Natural killer cell (primary cell): Measurements from ENCODE around the gene SSUH2. TPM values are rescaled to one million over a fixed set of nuclear protein-coding genes. Genes with fewer than 3 reads are reported as not detected.

Experiments
- ATAC-seq, 3 donors: fragments of 150-1000 bp in 2 of 3; fragments of 200-7000 bp in 1 of 3; cut with Tn5 transposase; 1 replicate in 1 of 3; 2 replicates in 2 of 3; pipeline ENCODE4 v1.10.0; 2021; ENCODE audit warnings: mild to moderate bottlenecking in 2 of 3, moderate library complexity in 2 of 3
- DNase-seq, 2 donors: peaks; one replicate each; pipeline versions ENCODE4 v3.0.0 to v3.0.0-alpha.2; 2013 to 2021; ENCODE audit warnings: mixed read lengths in 1 of 2
- H3K27ac ChIP-seq: one replicate; pipeline ENCODE4 v1.5.1; 2013; ENCODE audit warnings: mild to moderate bottlenecking, low read length
- H3K27me3 ChIP-seq: one replicate; pipeline ENCODE4 v1.6.1; 2013; ENCODE audit warnings: low read length; ENCODE audit not compliant: control insufficient read depth, insufficient read depth
- H3K36me3 ChIP-seq: one replicate; pipeline ENCODE4 v1.6.1; 2013; ENCODE audit warnings: low read length; ENCODE audit not compliant: control insufficient read depth, insufficient read depth
- H3K4me1 ChIP-seq: one replicate; pipeline ENCODE4 v1.6.1; 2013; ENCODE audit warnings: low read length; ENCODE audit not compliant: control insufficient read depth, insufficient read depth
- H3K4me3 ChIP-seq: one replicate; pipeline ENCODE4 v1.5.1; 2013; ENCODE audit warnings: low read length
- H3K9me3 ChIP-seq: one replicate; pipeline ENCODE4 v1.6.1; 2013; ENCODE audit warnings: low read length; ENCODE audit not compliant: control insufficient read depth, insufficient read depth
- H3K27ac Mint-ChIP-seq, 2 donors: one replicate each; pipeline ENCODE4 v1.8.0; 2022; ENCODE audit warnings: mild to moderate bottlenecking in 2 of 2, mixed read lengths in 2 of 2, moderate library complexity in 1 of 2
- H3K27me3 Mint-ChIP-seq, 2 donors: one replicate each; pipeline ENCODE4 v1.8.0; 2022; ENCODE audit warnings: low read depth in 2 of 2, mixed read lengths in 2 of 2
- H3K36me3 Mint-ChIP-seq: one replicate; pipeline ENCODE4 v1.8.0; 2022; ENCODE audit warnings: mixed read lengths
- H3K4me1 Mint-ChIP-seq, 2 donors: one replicate each; pipeline ENCODE4 v1.8.0; 2022; ENCODE audit warnings: mixed read lengths in 2 of 2
- H3K4me3 Mint-ChIP-seq: one replicate; pipeline ENCODE4 v1.8.0; 2022; ENCODE audit warnings: mild to moderate bottlenecking, moderate library complexity, mixed read lengths
- H3K9me3 Mint-ChIP-seq, 2 donors: one replicate each; pipeline ENCODE4 v1.8.0; 2022; ENCODE audit warnings: mixed read lengths in 2 of 2
- WGBS: methylation state at CpG from one replicate; pipeline ENCODE4 v1.1.7; 2013; ENCODE audit warnings: missing lambda C conversion rate; ENCODE audit not compliant: insufficient coverage; 5-methylcytosine and 5-hydroxymethylcytosine counted together
- intact Hi-C: fragments of 100-400 bp; cut with micrococcal nuclease; formaldehyde crosslinking; loops from one replicate; pipeline ENCODE4 v1.14.2; 2022
- total RNA-seq, 4 donors: library from RNA; stranded (reverse); fragments of 120-200 nt in 1 of 4; gene quantifications; one replicate each; pipeline versions ENCODE4 v1.2.3 to v1.2.4, GENCODE V29; 2013 to 2022
- TF ChIP-seq, protein P1 (sequence below): fragments of 200-600 bp; IDR thresholded peaks from one replicate; pipeline ENCODE4 v1.8.0; 2022; ENCODE audit warnings: antibody characterized with exemption

The SSUH2 gene
- total RNA-seq, 3 donors from 2014 or later (not counting 1 experiment from before 2014, with no cell fraction given), result not detected

DNA sequence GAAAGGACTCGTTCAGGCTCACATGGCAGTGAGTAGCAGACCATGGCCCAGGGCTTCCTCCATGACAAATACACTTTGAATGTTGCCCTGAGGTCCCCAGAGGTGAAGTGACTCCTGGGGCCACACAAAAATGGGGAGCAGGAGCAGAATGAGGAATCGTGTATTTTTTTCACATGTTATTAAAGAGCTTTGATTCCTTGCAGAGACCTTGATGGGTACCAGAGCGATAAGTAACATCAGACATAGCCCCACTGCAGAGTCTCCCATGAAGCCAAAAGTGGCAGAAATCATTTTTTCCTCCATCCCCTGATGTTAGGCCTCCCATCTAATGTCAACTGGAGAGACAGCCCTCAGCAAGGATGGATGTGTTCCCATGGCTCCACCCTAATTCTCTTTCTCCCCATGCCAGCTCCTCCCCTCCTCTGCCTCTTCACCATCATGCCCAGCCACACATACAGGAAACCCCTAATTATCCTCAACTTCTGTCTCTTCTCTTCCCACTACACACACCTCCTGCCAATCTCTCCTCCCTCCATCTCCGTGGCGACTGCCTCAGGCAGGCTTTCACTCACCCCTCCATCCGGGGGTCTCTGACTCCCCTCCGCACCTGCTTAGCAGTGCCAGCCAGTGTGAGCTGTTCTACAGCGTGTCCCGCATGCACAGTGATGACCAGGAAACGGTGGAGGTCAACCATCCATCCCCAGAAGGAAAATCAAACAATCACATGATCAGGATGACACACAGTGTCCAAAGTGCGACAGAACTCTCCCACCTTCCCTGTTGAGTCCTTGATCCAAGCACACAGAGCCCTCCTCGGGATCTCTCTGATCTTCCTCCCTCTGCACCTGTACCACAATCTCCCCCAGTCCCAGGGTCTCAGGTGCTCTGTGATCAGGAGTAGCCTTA is 7.1 kb upstream of the SSUH2 start:
- no peaks in the 10 kb centered on the region for H3K9me3 Mint-ChIP-seq
- DNase-seq (no peak), ATAC-seq (no peak)
- Histone ChIP-seq H3K27me3 (no peaks in the 10 kb centered on the region), H3K4me3 (no peak overlapping the region), H3K4me1 (no peaks in the 10 kb centered on the region), H3K27ac (no peak overlapping the region), H3K36me3 (no peaks in the 10 kb centered on the region), H3K9me3 (no peaks in the 10 kb centered on the region)
- H3K4me1 Mint-ChIP-seq, result no peaks in the 10 kb centered on the region
- H3K27ac Mint-ChIP-seq, result no peak overlapping the region
- H3K36me3 Mint-ChIP-seq, result no peaks in the 10 kb centered on the region
- no peaks in the 10 kb centered on the region for H3K27me3 Mint-ChIP-seq
- no peak overlapping the region for H3K4me3 Mint-ChIP-seq
- TF ChIP-seq, protein P1, sequence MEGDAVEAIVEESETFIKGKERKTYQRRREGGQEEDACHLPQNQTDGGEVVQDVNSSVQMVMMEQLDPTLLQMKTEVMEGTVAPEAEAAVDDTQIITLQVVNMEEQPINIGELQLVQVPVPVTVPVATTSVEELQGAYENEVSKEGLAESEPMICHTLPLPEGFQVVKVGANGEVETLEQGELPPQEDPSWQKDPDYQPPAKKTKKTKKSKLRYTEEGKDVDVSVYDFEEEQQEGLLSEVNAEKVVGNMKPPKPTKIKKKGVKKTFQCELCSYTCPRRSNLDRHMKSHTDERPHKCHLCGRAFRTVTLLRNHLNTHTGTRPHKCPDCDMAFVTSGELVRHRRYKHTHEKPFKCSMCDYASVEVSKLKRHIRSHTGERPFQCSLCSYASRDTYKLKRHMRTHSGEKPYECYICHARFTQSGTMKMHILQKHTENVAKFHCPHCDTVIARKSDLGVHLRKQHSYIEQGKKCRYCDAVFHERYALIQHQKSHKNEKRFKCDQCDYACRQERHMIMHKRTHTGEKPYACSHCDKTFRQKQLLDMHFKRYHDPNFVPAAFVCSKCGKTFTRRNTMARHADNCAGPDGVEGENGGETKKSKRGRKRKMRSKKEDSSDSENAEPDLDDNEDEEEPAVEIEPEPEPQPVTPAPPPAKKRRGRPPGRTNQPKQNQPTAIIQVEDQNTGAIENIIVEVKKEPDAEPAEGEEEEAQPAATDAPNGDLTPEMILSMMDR, result no peak
- 82% methylated on average over 12 of the region's 12 CpGs for WGBS
- intact Hi-C loops, result no loop called here

DNA sequence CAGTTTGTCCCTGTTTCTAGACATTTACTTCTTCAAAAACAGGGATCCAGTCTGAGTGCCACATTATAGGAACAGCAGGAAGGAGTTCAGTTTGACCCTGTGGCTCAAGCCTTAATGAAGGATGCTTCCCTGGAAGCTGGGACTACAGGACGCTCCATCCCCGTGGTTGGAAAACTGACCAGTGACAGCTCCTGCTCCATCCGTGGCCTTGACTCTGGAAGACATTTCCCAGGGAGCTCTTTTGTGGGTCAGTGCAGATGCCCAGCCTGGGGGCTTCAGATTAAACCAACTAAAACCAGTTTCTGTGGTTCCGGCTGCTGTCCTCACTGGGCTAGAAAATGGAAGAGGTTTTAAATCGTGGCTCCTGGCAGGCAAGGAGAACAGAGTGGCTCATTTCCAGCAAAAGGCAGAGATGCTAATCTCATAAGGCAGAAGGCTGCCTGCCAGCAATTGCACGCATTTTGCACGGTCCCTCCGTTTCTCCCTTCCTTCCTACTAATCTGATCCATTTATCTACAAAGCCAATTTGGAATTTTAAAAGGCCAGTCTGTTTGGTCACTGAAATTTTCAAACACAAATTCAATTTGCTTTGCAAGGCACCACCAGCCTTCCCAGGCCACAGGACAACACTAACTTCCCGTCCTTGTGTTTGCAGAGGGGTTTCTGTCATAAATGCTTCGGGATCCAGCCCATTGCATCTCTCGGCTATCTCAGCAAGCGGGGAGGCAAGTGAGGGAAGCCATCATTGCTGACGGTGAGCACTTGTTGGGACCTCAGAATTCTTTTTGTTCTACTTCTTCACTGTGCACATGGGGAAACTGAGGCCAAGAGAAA is 6.2 kb upstream of the SSUH2 start:
- no peaks in the 10 kb centered on the region for H3K4me1 Mint-ChIP-seq
- H3K9me3 Mint-ChIP-seq, result no peaks in the 10 kb centered on the region
- no peaks in the 10 kb centered on the region for H3K36me3 ChIP-seq
- DNase-seq (no peak), ATAC-seq (no peak)
- no peak overlapping the region for H3K4me3 ChIP-seq
- no peak overlapping the region for H3K4me3 Mint-ChIP-seq
- H3K27me3 Mint-ChIP-seq, result no peaks in the 10 kb centered on the region
- 76% methylated on average over 13 of the region's 13 CpGs for WGBS
- H3K27me3 ChIP-seq, result no peaks in the 10 kb centered on the region
- H3K36me3 Mint-ChIP-seq, result no peaks in the 10 kb centered on the region
- no peak overlapping the region for H3K27ac ChIP-seq
- no peaks in the 10 kb centered on the region for H3K4me1 ChIP-seq
- TF ChIP-seq, protein P1, result no peak
- intact Hi-C loops, result no loop called here
- H3K27ac Mint-ChIP-seq, result no peak overlapping the region
- H3K9me3 ChIP-seq, result no peaks in the 10 kb centered on the region

DNA sequence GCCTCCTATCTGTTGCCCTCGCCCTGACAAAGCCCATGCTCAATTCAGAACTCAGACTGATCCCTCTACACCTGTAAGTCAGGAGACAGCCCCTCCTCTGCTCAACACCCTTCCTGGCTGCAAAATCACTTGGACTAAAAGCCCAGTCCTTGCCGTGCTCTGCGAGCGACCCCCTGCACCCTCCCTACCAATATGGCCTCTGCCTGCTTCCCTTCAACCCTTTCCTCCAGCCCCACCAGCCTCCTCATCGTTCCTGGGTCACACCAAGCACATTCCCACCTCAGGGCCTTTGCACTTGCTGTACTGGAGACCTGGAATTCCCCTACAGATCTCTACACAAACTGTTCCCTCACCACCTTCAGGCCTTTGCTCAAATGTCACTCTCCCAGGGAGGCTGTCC is 5.2 kb upstream of the SSUH2 start:
- Histone ChIP-seq H3K4me1 (no peaks in the 10 kb centered on the region), H3K36me3 (no peaks in the 10 kb centered on the region), H3K4me3 (no peak overlapping the region), H3K27me3 (no peaks in the 10 kb centered on the region), H3K27ac (no peak overlapping the region), H3K9me3 (no peaks in the 10 kb centered on the region)
- H3K4me3 Mint-ChIP-seq, result no peak overlapping the region
- TF ChIP-seq, protein P1, result no peak
- peaks cover 0 to 2% of the 10 kb centered on the region in 2 donors for H3K27me3 Mint-ChIP-seq
- no peaks in the 10 kb centered on the region for H3K9me3 Mint-ChIP-seq
- intact Hi-C loops, result no loop called here
- no peak overlapping the region for H3K27ac Mint-ChIP-seq
- DNase-seq, result no peak
- WGBS, result 81% methylated on average over 5 of the region's 5 CpGs
- no peaks in the 10 kb centered on the region for H3K4me1 Mint-ChIP-seq
- ATAC-seq, result no peak
- no peaks in the 10 kb centered on the region for H3K36me3 Mint-ChIP-seq
